H1 (cell line): ENCODE data around the gene MAB21L3. TPM values are rescaled to one million over a fixed set of nuclear protein-coding genes. Genes with fewer than 3 reads are reported as not detected.

ENCODE experiments used
- CTCF ChIA-PET: fragments of 300-600 bp; sonication (Branson Sonifier 250); formaldehyde crosslinking; loops from one replicate; lab custom pipeline; 2021; ENCODE audit not compliant: partially characterized antibody; lab: Charles Lee
- POLR2A ChIA-PET: fragments of 300-600 bp; sonication (Branson Sonifier 250); formaldehyde crosslinking; loops from one replicate; lab custom pipeline; 2021; ENCODE audit warnings: inconsistent platforms; ENCODE audit not compliant: partially characterized antibody; lab: Charles Lee
- DNase-seq, 2 experiments: peaks; one replicate each; pipeline versions ENCODE4 v3.0.0 to v3.0.0-alpha.2; 2010 to 2022; ENCODE audit warnings: low spot score in 2 of 2, low read depth in 1 of 2, mixed read lengths in 1 of 2
- FAIRE-seq: peaks from 2 replicates; lab custom pipeline; 2011; peaks lifted over from hg19 to GRCh38; lab: Jason Lieb, UNC
- H2AFZ ChIP-seq: 2 replicates; pipeline ENCODE4 v1.8.1; 2012; ENCODE audit warnings: low read length, inconsistent platforms
- H2AK5ac ChIP-seq: 2 replicates; pipeline ENCODE4 v1.6.1; 2013; ENCODE audit warnings: low read depth, low read length
- H2BK120ac ChIP-seq: replicated peaks from 2 replicates; pipeline ENCODE3; 2013; ENCODE audit warnings: low read depth, low read length, inconsistent platforms
- H2BK12ac ChIP-seq: 2 replicates; pipeline ENCODE4 v1.6.1; 2013; ENCODE audit warnings: low read depth, low read length
- H2BK15ac ChIP-seq: 2 replicates; pipeline ENCODE4 v1.6.1; 2013; ENCODE audit warnings: low read length
- H2BK20ac ChIP-seq: 2 replicates; pipeline ENCODE4 v1.6.1; 2013; ENCODE audit warnings: low read length
- H2BK5ac ChIP-seq: 2 replicates; pipeline ENCODE4 v1.6.1; 2013; ENCODE audit warnings: low read depth, low read length
- H3K14ac ChIP-seq: 2 replicates; pipeline ENCODE4 v1.6.1; 2013; ENCODE audit warnings: inconsistent platforms; ENCODE audit not compliant: insufficient read length
- H3K18ac ChIP-seq: 2 replicates; pipeline ENCODE4 v1.6.1; 2013; ENCODE audit warnings: low read length; ENCODE audit errors: extremely low read depth
- H3K23ac ChIP-seq: 2 replicates; pipeline ENCODE4 v1.6.1; 2013; ENCODE audit warnings: inconsistent platforms; ENCODE audit not compliant: insufficient read length
- H3K23me2 ChIP-seq: 2 replicates; pipeline ENCODE4 v1.6.1; 2013; ENCODE audit warnings: low read depth, low read length
- H3K27ac ChIP-seq: 2 replicates; pipeline ENCODE4 v1.6.1; 2011; ENCODE audit warnings: low read depth, low read length, inconsistent platforms
- H3K27me3 ChIP-seq, 4 experiments: replicated peaks in 1 of 4; 1 replicate in 1 of 4; 2 replicates in 3 of 4; pipeline versions ENCODE4 v1.6.1 to v1.8.1; 2011 to 2013; ENCODE audit warnings: low read length in 3 of 4, mild to moderate bottlenecking in 3 of 4, inconsistent platforms in 2 of 4, mixed read lengths in 2 of 4, moderate library complexity in 1 of 4; ENCODE audit not compliant: control insufficient read depth in 3 of 4, insufficient read depth in 3 of 4; ENCODE audit errors: extremely low read depth in 1 of 4
- H3K36me3 ChIP-seq, 4 experiments: 2 replicates each; pipeline versions ENCODE4 v1.6.1 to v1.8.1; 2011 to 2013; ENCODE audit warnings: mild to moderate bottlenecking in 4 of 4, low read length in 3 of 4, moderate library complexity in 2 of 4, control low read depth in 1 of 4, inconsistent platforms in 1 of 4; ENCODE audit not compliant: insufficient read depth in 4 of 4, control insufficient read depth in 2 of 4
- H3K4ac ChIP-seq: replicated peaks from 2 replicates; pipeline ENCODE3; 2013; ENCODE audit warnings: low read length, low read depth, mixed read lengths, inconsistent platforms; ENCODE audit not compliant: insufficient read length
- H3K4me1 ChIP-seq, 4 experiments: replicated peaks in 1 of 4; 1 replicate in 1 of 4; 2 replicates in 3 of 4; pipeline versions ENCODE4 v1.6.1 to v1.8.1; 2011 to 2013; ENCODE audit warnings: low read length in 3 of 4, inconsistent platforms in 2 of 4, mixed read lengths in 1 of 4; ENCODE audit not compliant: insufficient read depth in 4 of 4, control insufficient read depth in 3 of 4
- H3K4me2 ChIP-seq, 2 experiments: 2 replicates each; pipeline versions ENCODE4 v1.6.1 to v1.8.1; 2011 to 2013; ENCODE audit warnings: low read depth in 2 of 2, low read length in 2 of 2, control low read depth in 1 of 2, inconsistent platforms in 1 of 2, mild to moderate bottlenecking in 1 of 2; ENCODE audit not compliant: insufficient read depth in 1 of 2
- H3K4me3 ChIP-seq, 4 experiments: fragments of 200-600, 300-600 bp in 1 of 4; sonication (generic), shearing (Covaris generic), sonication (Bioruptor Twin) in 1 of 4; 2 replicates each; pipeline versions ENCODE4 v1.5.1 to v1.8.1; 2011 to 2016; ENCODE audit warnings: low read length in 4 of 4, low read depth in 3 of 4, control low read depth in 2 of 4, inconsistent platforms in 2 of 4, mild to moderate bottlenecking in 2 of 4, mixed read lengths in 1 of 4, moderate library complexity in 1 of 4; ENCODE audit not compliant: insufficient read depth in 2 of 4; ENCODE audit errors: extremely low read depth in 1 of 4
- H3K56ac ChIP-seq: replicated peaks from 2 replicates; pipeline ENCODE3; 2013; ENCODE audit warnings: low read depth, mild to moderate bottlenecking, mixed read lengths, low read length, inconsistent platforms; ENCODE audit not compliant: insufficient read length
- H3K79me1 ChIP-seq: 2 replicates; pipeline ENCODE4 v1.6.1; 2013; ENCODE audit warnings: low read depth, low read length, control low read depth
- H3K79me2 ChIP-seq, 2 experiments: 2 replicates each; pipeline versions ENCODE4 v1.6.1 to v1.8.1; 2012 to 2013; ENCODE audit warnings: low read length in 2 of 2, mild to moderate bottlenecking in 2 of 2, inconsistent platforms in 1 of 2; ENCODE audit not compliant: insufficient read depth in 2 of 2, control insufficient read depth in 1 of 2
- H3K9ac ChIP-seq, 4 experiments: replicated peaks in 1 of 4; 1 replicate in 1 of 4; 2 replicates in 3 of 4; pipeline versions ENCODE4 v1.6.1 to v1.8.1; 2011 to 2013; ENCODE audit warnings: low read depth in 3 of 4, low read length in 3 of 4, control low read depth in 2 of 4, mild to moderate bottlenecking in 2 of 4, moderate library complexity in 2 of 4, inconsistent platforms in 1 of 4; ENCODE audit errors: extremely low read depth in 1 of 4
- H3K9me3 ChIP-seq, 2 experiments: 2 replicates each; pipeline versions ENCODE4 v1.6.1 to v1.8.1; 2012 to 2013; ENCODE audit warnings: mild to moderate bottlenecking in 2 of 2, moderate library complexity in 2 of 2, control low read depth in 1 of 2, inconsistent platforms in 1 of 2, low read depth in 1 of 2, low read length in 1 of 2, mixed read lengths in 1 of 2; ENCODE audit not compliant: insufficient read depth in 2 of 2
- H4K20me1 ChIP-seq, 2 experiments: replicated peaks in 1 of 2; 2 replicates each; pipeline versions ENCODE3 to v1.8.1; 2011 to 2013; ENCODE audit warnings: inconsistent platforms in 2 of 2, low read length in 2 of 2, mild to moderate bottlenecking in 1 of 2; ENCODE audit not compliant: insufficient read depth in 2 of 2, control insufficient read depth in 1 of 2
- H4K5ac ChIP-seq: 2 replicates; pipeline ENCODE4 v1.6.1; 2013; ENCODE audit warnings: low read length, low read depth, mixed read lengths, inconsistent platforms; ENCODE audit not compliant: insufficient read length
- H4K8ac ChIP-seq: 2 replicates; pipeline ENCODE4 v1.8.0; 2013; ENCODE audit warnings: mild to moderate bottlenecking, moderate library complexity, low read length, inconsistent platforms; ENCODE audit not compliant: insufficient read depth; ENCODE audit errors: extremely low read depth
- H4K91ac ChIP-seq: replicated peaks from 2 replicates; pipeline ENCODE3; 2013; ENCODE audit warnings: low read length, mixed read lengths, inconsistent platforms; ENCODE audit not compliant: insufficient read length
- KDM4A ChIP-seq: IDR thresholded peaks from one replicate; pipeline ENCODE4 v1.7.1; 2012; ENCODE audit warnings: low read depth, mild to moderate bottlenecking, moderate library complexity, low read length, inconsistent platforms; ENCODE audit not compliant: severe bottlenecking
- POLR2A ChIP-seq, 2 experiments: IDR thresholded peaks; 1 replicate in 1 of 2; 2 replicates in 1 of 2; pipeline ENCODE4 v1.6.1; 2011; ENCODE audit warnings: low read depth in 2 of 2, low read length in 2 of 2, mild to moderate bottlenecking in 2 of 2; ENCODE audit errors: control extremely low read depth in 1 of 2
- RAD21 ChIP-seq, 2 experiments: IDR thresholded peaks in 1 of 2; conservative IDR thresholded peaks in 1 of 2; 2 replicates each; pipeline ENCODE4 v1.6.1; 2011; ENCODE audit warnings: low read depth in 2 of 2, low read length in 2 of 2, improper control_type of control experiment in 1 of 2, inconsistent platforms in 1 of 2, mild to moderate bottlenecking in 1 of 2, moderate library complexity in 1 of 2
- SRF ChIP-seq: IDR thresholded peaks from 2 replicates; pipeline ENCODE4 v1.6.1; 2011; ENCODE audit warnings: mild to moderate bottlenecking, low read depth, low read length, moderate library complexity
- TEAD4 ChIP-seq: IDR thresholded peaks from 2 replicates; pipeline ENCODE4 v1.6.1; 2012; ENCODE audit warnings: low read depth, low read length, inconsistent platforms, mixed read lengths
- WGBS, 2 experiments: shearing (Covaris generic) in 1 of 2; methylation state at CpG; one replicate each; pipeline versions ENCODE4 v1.1.6 to v1.1.7; 2013 to 2015; ENCODE audit warnings: low lambda C conversion rate in 2 of 2, mixed read lengths in 2 of 2, inconsistent platforms in 1 of 2, low coverage in 1 of 2, missing lambda C conversion rate in 1 of 2; ENCODE audit not compliant: insufficient replicate concordance in 2 of 2, insufficient coverage in 1 of 2, insufficient read length in 1 of 2; ENCODE audit errors: extremely low coverage in 1 of 2, missing lambda C conversion rate in 1 of 2; 5-methylcytosine and 5-hydroxymethylcytosine counted together
- polyA plus RNA-seq, 7 experiments: library from polyadenylated mRNA; depleted of rRNA in 3 of 7; stranded (reverse) in 5 of 7; unstranded in 2 of 7; fragments of >200 nt in 5 of 7; fragments of 200-250 nt in 2 of 7; gene quantifications; 1 replicate in 5 of 7; 2 replicates in 1 of 7; 4 replicates in 1 of 7; pipeline versions ENCODE4 v1.2.1 to v1.2.3, GENCODE V29; 2011 to 2013; ENCODE audit warnings: missing spikeins in 2 of 7, mixed read lengths in 2 of 7
- total RNA-seq: library from RNA; stranded (reverse); fragmentation: NEBNext Ultra II Directional; extraction: Animal tissue kit (Norgen Biotek cat#: 25700); gene quantifications from 2 replicates; pipeline ENCODE4 v1.2.1, GENCODE V29; 2021
- TF ChIP-seq, protein P1 (sequence below), 3 experiments: IDR thresholded peaks; 1 replicate in 2 of 3; 2 replicates in 1 of 3; pipeline versions ENCODE4 v1.5.1 to v1.6.1; 2011; ENCODE audit warnings: low read length in 3 of 3, mild to moderate bottlenecking in 3 of 3, inconsistent platforms in 2 of 3, low read depth in 1 of 3, moderate library complexity in 1 of 3; ENCODE audit not compliant: insufficient read depth in 1 of 3; ENCODE audit errors: control extremely low read depth in 1 of 3
- TF ChIP-seq, protein P2 (sequence below): IDR thresholded peaks from 2 replicates; pipeline ENCODE4 v1.6.1; 2012; ENCODE audit warnings: inconsistent platforms

MAB21L3 gene
- total and polyA plus RNA-seq, 2 of the 8 experiments (the other 6 are each of a cell fraction or from before 2014, with no cell fraction given): not detected

DNA sequence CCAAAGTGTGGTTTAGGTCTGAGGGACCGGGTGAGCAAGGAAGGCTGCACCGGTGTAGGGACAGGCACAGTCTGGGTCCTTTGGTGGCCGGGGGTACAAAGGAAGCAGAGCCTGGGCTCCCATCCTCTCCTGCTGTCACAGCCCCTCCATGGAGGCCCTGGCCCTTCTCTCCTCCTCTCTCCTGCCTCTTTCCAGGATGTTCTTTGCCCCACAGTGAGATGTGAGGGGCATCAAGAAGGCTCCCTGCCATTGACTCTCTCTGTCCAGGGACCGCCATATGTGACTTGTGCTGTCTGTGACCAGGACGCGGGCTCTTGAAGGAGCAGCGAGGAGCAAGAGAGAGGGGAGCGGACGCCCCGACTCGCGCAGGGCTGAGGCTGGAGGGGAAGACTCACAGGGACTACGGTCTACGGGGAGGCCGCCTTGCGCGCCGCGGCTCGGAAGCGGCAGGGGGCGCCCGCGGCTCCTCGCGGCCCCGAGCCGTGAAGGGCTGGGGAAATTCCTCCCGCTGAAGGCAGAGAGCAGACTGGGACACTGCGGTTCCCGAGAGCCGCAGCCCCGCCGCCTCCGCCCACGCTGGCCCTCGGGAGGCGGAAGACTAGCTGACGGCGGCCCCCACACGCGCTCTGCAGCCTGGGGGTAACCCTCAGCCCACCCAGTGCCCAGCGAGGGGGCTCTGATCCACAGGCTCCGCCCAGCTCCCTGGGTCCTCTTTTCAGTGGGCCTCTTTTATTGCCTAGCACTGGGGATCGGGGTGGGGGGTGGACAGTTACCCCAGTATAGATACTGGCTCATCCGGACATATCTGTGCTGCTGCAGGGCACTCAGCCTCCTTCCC lies 40.8 kb downstream of the MAB21L3 start:
- peak overlapping the region; percentile 85 for H4K8ac ChIP-seq
- no peak overlapping the region for H4K91ac ChIP-seq
- no peak overlapping the region for H2BK120ac ChIP-seq
- H4K5ac ChIP-seq: no peak overlapping the region
- WGBS, 2 experiments: 11% methylated on average over 40 of the region's 46 CpGs; no CpG with 5 or more reads in 1 of the 2 experiments
- no peak for FAIRE-seq
- no peak overlapping the region for H2BK12ac ChIP-seq
- H3K56ac ChIP-seq: no peak overlapping the region
- peak overlapping the region; percentile 86; the same call in 1 of the 2 replicates for H3K18ac ChIP-seq
- 0 out of 7 replicates have a peak, but pooled peaks cover 0 to 2% (median 0%) of the 10 kb centered on the region in 4 experiments for H3K4me1 ChIP-seq
- no peak overlapping the region for H3K14ac ChIP-seq
- H3K4me2 ChIP-seq: peak overlapping the region; percentile 25 to 84
- no peak overlapping the region for H3K4ac ChIP-seq
- 0 out of 4 replicates have a peak, but pooled peaks cover 0 to under 1% of the 10 kb centered on the region in 2 experiments for H3K9me3 ChIP-seq
- peak overlapping the region in 2 of 4 experiments; percentile 25 to 52; a peak in 2 of 7 replicates for H3K9ac ChIP-seq
- peaks cover 0 to 6% (median 5%) of the 10 kb centered on the region in 4 experiments; a peak in 4 of 7 replicates for H3K27me3 ChIP-seq
- ChIA-PET CTCF (interaction anchor here (0.5 to 2.8 kb wide), 13 partner anchors 8 to 908 kb away, joined by 3 to 9 read pairs (median 3); partner anchors contain the start of gene TTF2), POLR2A (interaction anchor here (1.1 kb wide), 1 partner anchor 332 kb away, joined by 3 read pairs; no protein-coding TSS in a partner anchor)
- no peaks in the 10 kb centered on the region for H4K20me1 ChIP-seq
- H2BK15ac ChIP-seq: no peak overlapping the region
- peak overlapping the region; percentile 96; the same call in 1 of the 2 replicates for H2AFZ ChIP-seq
- H2BK20ac ChIP-seq: peak overlapping the region; percentile 82
- peaks cover 2% of the 10 kb centered on the region; the same call in 1 of the 2 replicates for H3K23me2 ChIP-seq
- H3K36me3 ChIP-seq: no peaks in the 10 kb centered on the region
- no peak overlapping the region for H3K23ac ChIP-seq
- peak overlapping the region; percentile 53; the same call in 1 of the 2 replicates for H2BK5ac ChIP-seq
- H3K27ac ChIP-seq: no peak overlapping the region; the same call in 1 of the 2 replicates
- DNase-seq: peak; percentile 44 to 89
- H3K79me1 ChIP-seq: no peaks in the 10 kb centered on the region
- no peak overlapping the region for H2AK5ac ChIP-seq
- no peaks in the 10 kb centered on the region for H3K79me2 ChIP-seq
- H3K4me3 ChIP-seq: peak overlapping the region; percentile 35 to 67 (median 65)
- TF ChIP-seq POLR2A (IDR thresholded peaks at IDR 0.05; ENCODE audit: control extremely low read depth in 1 of 2, low read depth in 2 of 2, low read length in 2 of 2): 0 out of 3 replicates have a peak, but pooled peaks of 1 of the 2 experiments have one; percentile 42
- TF ChIP-seq, protein P1, sequence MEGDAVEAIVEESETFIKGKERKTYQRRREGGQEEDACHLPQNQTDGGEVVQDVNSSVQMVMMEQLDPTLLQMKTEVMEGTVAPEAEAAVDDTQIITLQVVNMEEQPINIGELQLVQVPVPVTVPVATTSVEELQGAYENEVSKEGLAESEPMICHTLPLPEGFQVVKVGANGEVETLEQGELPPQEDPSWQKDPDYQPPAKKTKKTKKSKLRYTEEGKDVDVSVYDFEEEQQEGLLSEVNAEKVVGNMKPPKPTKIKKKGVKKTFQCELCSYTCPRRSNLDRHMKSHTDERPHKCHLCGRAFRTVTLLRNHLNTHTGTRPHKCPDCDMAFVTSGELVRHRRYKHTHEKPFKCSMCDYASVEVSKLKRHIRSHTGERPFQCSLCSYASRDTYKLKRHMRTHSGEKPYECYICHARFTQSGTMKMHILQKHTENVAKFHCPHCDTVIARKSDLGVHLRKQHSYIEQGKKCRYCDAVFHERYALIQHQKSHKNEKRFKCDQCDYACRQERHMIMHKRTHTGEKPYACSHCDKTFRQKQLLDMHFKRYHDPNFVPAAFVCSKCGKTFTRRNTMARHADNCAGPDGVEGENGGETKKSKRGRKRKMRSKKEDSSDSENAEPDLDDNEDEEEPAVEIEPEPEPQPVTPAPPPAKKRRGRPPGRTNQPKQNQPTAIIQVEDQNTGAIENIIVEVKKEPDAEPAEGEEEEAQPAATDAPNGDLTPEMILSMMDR (IDR thresholded peaks at IDR 0.05; ENCODE audit: control extremely low read depth in 1 of 3, insufficient read depth in 1 of 3, low read depth in 1 of 3, low read length in 3 of 3): peak; percentile 77 to 88 (median 86)
- 0 out of 2 replicates have a peak, but pooled peaks have one; percentile 36 for TF ChIP-seq TEAD4
- TF ChIP-seq RAD21 (IDR thresholded peaks at IDR 0.05 in 1 of 2, conservative IDR thresholded peaks at IDR 0.05 in 1 of 2; ENCODE audit: low read depth in 2 of 2, low read length in 2 of 2): peak; percentile 75 to 78
- no peak for TF ChIP-seq KDM4A
- TF ChIP-seq SRF: no peak
- TF ChIP-seq, protein P2, sequence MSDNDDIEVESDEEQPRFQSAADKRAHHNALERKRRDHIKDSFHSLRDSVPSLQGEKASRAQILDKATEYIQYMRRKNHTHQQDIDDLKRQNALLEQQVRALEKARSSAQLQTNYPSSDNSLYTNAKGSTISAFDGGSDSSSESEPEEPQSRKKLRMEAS: peak; percentile 40; the same call in 1 of the 2 replicates
